Esophagus squamous epithelium (tissue), 5 donors: Measurements from ENCODE around the gene CDC34. TPM values are rescaled to one million over a fixed set of nuclear protein-coding genes. Genes with fewer than 3 reads are reported as not detected.
A peak's percentile ranks its signal among the peaks of the same experiment; 100 is the strongest.

Experiments
- DNase-seq: peaks from one replicate; lab custom pipeline; 2025; lab: John Stamatoyannopoulos, UW
- H3K27ac ChIP-seq, 4 donors: fragments of 200-600 bp; sonication (generic); one replicate each; pipeline ENCODE4 v1.5.1; 2016 to 2019; ENCODE audit warnings: mild to moderate bottlenecking in 1 of 4
- H3K27me3 ChIP-seq, 4 donors: fragments of 200-600 bp; sonication (generic); 1 replicate in 3 of 4; 2 replicates in 1 of 4; pipeline versions ENCODE4 v1.5.1 to v1.6.0; 2017 to 2021; ENCODE audit warnings: antibody characterized with exemption in 1 of 4
- H3K36me3 ChIP-seq, 3 donors: fragments of 200-600 bp; sonication (generic); one replicate each; pipeline ENCODE4 v1.5.1; 2016 to 2019
- H3K4me1 ChIP-seq, 3 donors: fragments of 200-600 bp; sonication (generic); one replicate each; pipeline ENCODE4 v1.5.1; 2017 to 2019
- H3K4me3 ChIP-seq, 4 donors: fragments of 200-600 bp; sonication (generic); 1 replicate in 3 of 4; 2 replicates in 1 of 4; pipeline ENCODE4 v1.5.1; 2016 to 2019; ENCODE audit warnings: mild to moderate bottlenecking in 2 of 4, moderate library complexity in 1 of 4
- H3K9me3 ChIP-seq, 3 donors: fragments of 200-600 bp; sonication (generic); one replicate each; pipeline ENCODE4 v1.5.1; 2016 to 2019
- CTCF ChIP-seq, 6 experiments: fragments of 450-650 bp in 4 of 6; fragments of 200-600 bp in 2 of 6; sonication (generic) in 2 of 6; IDR thresholded peaks; one replicate each; pipeline ENCODE4 v1.5.1; 2016 to 2019; ENCODE audit warnings: antibody characterized with exemption in 6 of 6, mild to moderate bottlenecking in 4 of 6, moderate library complexity in 4 of 6
- POLR2A ChIP-seq, 4 donors: fragments of 450-650 bp; IDR thresholded peaks; one replicate each; pipeline ENCODE4 v1.6.1; 2017; ENCODE audit warnings: antibody characterized with exemption in 4 of 4, mild to moderate bottlenecking in 4 of 4, moderate library complexity in 3 of 4
- WGBS, 2 donors: methylation state at CpG; one replicate each; pipeline ENCODE4 v1.1.5; 2018; 5-methylcytosine and 5-hydroxymethylcytosine counted together
- intact Hi-C: fragments of 100-400 bp; cut with DNase I; formaldehyde crosslinking; loops from one replicate; pipeline ENCODE4 v1.15.0; 2022
- total RNA-seq, 4 donors: library from RNA; depleted of rRNA; stranded (reverse); fragments of >200 nt; gene quantifications; one replicate each; pipeline ENCODE4 v1.1.0, GENCODE V29; 2016
- donor health status: DM: yes; HTN: yes; CAD: no.

Gene CDC34
- total RNA-seq, 4 donors from 2014 or later = 33.5 to 53.5 (median 34.5) TPM

- Histone ChIP-seq H3K4me3 (no peak overlapping the region), H3K9me3 (no peaks in the 10 kb centered on the region), H3K4me1 (peaks cover 6 to 32% (median 8%) of the 10 kb centered on the region in 3 donors), H3K27me3 (peaks cover 0 to 40% (median 0%) of the 10 kb centered on the region in 4 donors), H3K27ac (no peak overlapping the region), H3K36me3 (no peaks in the 10 kb centered on the region)
- TF ChIP-seq POLR2A (IDR thresholded peaks at IDR 0.05) = no peak
- no peak for TF ChIP-seq CTCF (IDR thresholded peaks at IDR 0.05)
- no peak for DNase-seq
- WGBS, 2 donors = 51 to 60% methylated on average over 7 to 10 of the region's 22 CpGs
- intact Hi-C loops = no loop called here
Measured at GRCh38 chr19:485077-485476, 46.5 kb upstream of the CDC34 start.

DNA sequence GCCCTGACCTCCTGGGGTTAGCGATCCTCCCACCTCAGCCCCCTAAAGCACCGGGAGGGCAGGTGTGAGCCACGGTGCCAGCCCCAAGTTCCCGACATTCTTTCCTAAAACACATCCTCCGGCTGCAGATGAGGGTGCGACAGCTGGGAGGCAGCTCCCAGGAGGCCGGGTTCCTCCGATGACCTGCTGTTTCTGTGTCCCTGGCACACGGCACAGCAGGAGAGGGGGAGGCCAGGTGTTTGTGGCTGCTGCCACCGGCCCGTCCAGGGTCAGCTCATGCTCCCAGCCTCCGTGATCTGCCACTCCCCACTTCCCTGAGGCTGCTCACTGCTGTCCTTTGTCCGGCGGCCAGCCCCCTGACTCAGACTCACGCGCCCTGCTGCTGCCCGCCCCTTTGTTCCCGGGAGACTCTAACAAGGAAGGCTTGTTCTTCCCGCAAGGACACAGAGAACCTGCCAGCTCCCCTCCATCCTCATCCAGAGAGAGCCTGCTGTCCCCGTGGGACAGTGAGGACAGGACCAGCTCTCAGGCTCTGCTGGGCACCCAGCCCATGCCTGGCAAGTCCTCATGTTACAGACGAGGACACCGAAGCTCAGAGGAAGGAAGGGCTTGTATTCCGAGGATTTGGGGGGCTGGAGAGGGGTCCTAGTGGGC is 45.9 kb upstream of the CDC34 start:
- intact Hi-C loops = no loop called here
- Histone ChIP-seq H3K4me3 (no peak overlapping the region), H3K27ac (peak overlapping the region in 1 of 4 donors; percentile 39), H3K27me3 (peaks cover 0 to 40% (median 0%) of the 10 kb centered on the region in 4 donors), H3K36me3 (no peaks in the 10 kb centered on the region), H3K9me3 (no peaks in the 10 kb centered on the region), H3K4me1 (peaks cover 6 to 33% (median 8%) of the 10 kb centered on the region in 3 donors)
- TF ChIP-seq CTCF (IDR thresholded peaks at IDR 0.05) (no peak), POLR2A (IDR thresholded peaks at IDR 0.05) (peak in 1 of 4 donors; percentile 16)
- 28 to 40% methylated on average over 3 to 6 of the region's 23 CpGs for WGBS, 2 donors
- DNase-seq = no peak

- intact Hi-C loops = no loop called here
- DNase-seq = peak; percentile 74
Measured at GRCh38 chr19:488505-489417, 42.8 kb upstream of the CDC34 start.

GRCh38 chr19:489418-490196 is 42.0 kb upstream of the CDC34 start:
- no peaks in the 10 kb centered on the region for H3K9me3 ChIP-seq
- 31 to 70% methylated on average over 7 to 19 of the region's 61 CpGs for WGBS, 2 donors
- peak overlapping the region; percentile 84 to 93 (median 92) for H3K27ac ChIP-seq
- H3K36me3 ChIP-seq = no peaks in the 10 kb centered on the region
- peaks cover 0 to 34% (median 0%) of the 10 kb centered on the region in 4 donors for H3K27me3 ChIP-seq
- peaks cover 6 to 39% (median 8%) of the 10 kb centered on the region in 3 donors for H3K4me1 ChIP-seq
- no peak for DNase-seq
- intact Hi-C loops = no loop called here
- peak overlapping the region; percentile 72 to 81 (median 72) for H3K4me3 ChIP-seq
- no peak for TF ChIP-seq POLR2A (IDR thresholded peaks at IDR 0.05)
- peak in 1 of 6 experiments; percentile 6 for TF ChIP-seq CTCF (IDR thresholded peaks at IDR 0.05)

More at GRCh38 chr19:488505-489417, 42.8 kb upstream of the CDC34 start:
- WGBS, 2 donors = 0% methylated on average over 1 of the region's 114 CpGs; no CpG with 5 or more reads in 1 of the 2 donors
- no peaks in the 10 kb centered on the region for H3K36me3 ChIP-seq
- peak overlapping the region; percentile 84 to 93 (median 92) for H3K27ac ChIP-seq
- peaks cover 6 to 33% (median 8%) of the 10 kb centered on the region in 3 donors for H3K4me1 ChIP-seq
- TF ChIP-seq POLR2A (IDR thresholded peaks at IDR 0.05) (peak in 3 of 4 donors; percentile 82 to 89 (median 86)), CTCF (IDR thresholded peaks at IDR 0.05) (peak in 3 of 6 experiments; percentile 19 to 62 (median 22))
- peaks cover 0 to 34% (median 0%) of the 10 kb centered on the region in 4 donors for H3K27me3 ChIP-seq
- peak overlapping the region; percentile 72 to 81 (median 72) for H3K4me3 ChIP-seq
- H3K9me3 ChIP-seq = no peaks in the 10 kb centered on the region
